HG03575 (cell line): Measurements from ENCODE around the gene KRCC1.

Source experiments
- ATAC-seq: cut with Tn5 transposase; IDR thresholded peaks from one replicate; pipeline ENCODE4 v1.9.1; 2021; ENCODE audit not compliant: unreplicated experiment, insufficient number of reproducible peaks, low FRiP score; ENCODE audit errors: extremely low read depth

The KRCC1 gene

GRCh38 chr2:88055371-88056128 is at the start of gene KRCC1:
KRCC1 (minus strand) TSS chr2:88055783; CDS start chr2:88028563, 27,220 bp downstream.
- peak; percentile 55 for ATAC-seq

- ATAC-seq = no peak
Measured at GRCh38 chr2:88100489-88100858, 44.9 kb upstream of the KRCC1 start.

- ATAC-seq = no peak
Measured at GRCh38 chr2:88099798-88100488, 44.4 kb upstream of the KRCC1 start.

- no peak for ATAC-seq
Measured at GRCh38 chr2:88098558-88098900, 42.9 kb upstream of the KRCC1 start.

- ATAC-seq = no peak
Measured at GRCh38 chr2:88097891-88098557, 42.4 kb upstream of the KRCC1 start.

- no peak for ATAC-seq
Measured at GRCh38 chr2:88097192-88097591, 41.6 kb upstream of the KRCC1 start.

GRCh38 chr2:88096708-88097107 is 41.1 kb upstream of the KRCC1 start:
- ATAC-seq = no peak

GRCh38 chr2:88095022-88095421 is 39.4 kb upstream of the KRCC1 start:
- ATAC-seq = no peak

GRCh38 chr2:88092773-88093172 is 37.2 kb upstream of the KRCC1 start:
- ATAC-seq = no peak

GRCh38 chr2:88091943-88092342 is 36.4 kb upstream of the KRCC1 start:
- ATAC-seq = no peak

- ATAC-seq = no peak
Measured at GRCh38 chr2:88090446-88091283, 35.1 kb upstream of the KRCC1 start.

- ATAC-seq = no peak
Measured at GRCh38 chr2:88088999-88089398, 33.4 kb upstream of the KRCC1 start.

- ATAC-seq = no peak
Measured at GRCh38 chr2:88087763-88088162, 32.2 kb upstream of the KRCC1 start.

- ATAC-seq = no peak
Measured at GRCh38 chr2:88087073-88087472, 31.5 kb upstream of the KRCC1 start.

GRCh38 chr2:88086401-88086800 is 30.8 kb upstream of the KRCC1 start:
- no peak for ATAC-seq

- ATAC-seq = no peak
Measured at GRCh38 chr2:88085602-88086001, 30.0 kb upstream of the KRCC1 start.

GRCh38 chr2:88085099-88085498 is 29.5 kb upstream of the KRCC1 start:
- ATAC-seq = no peak

- no peak for ATAC-seq
Measured at GRCh38 chr2:88082781-88083180, 27.2 kb upstream of the KRCC1 start.

- ATAC-seq = no peak
Measured at GRCh38 chr2:88081924-88082608, 26.5 kb upstream of the KRCC1 start.
